Adrenal gland (tissue), 12 donors: Measurements from ENCODE around the gene C1orf226. TPM values are rescaled to one million over a fixed set of nuclear protein-coding genes. Genes with fewer than 3 reads are reported as not detected.

ENCODE experiments used
- DNase-seq, 7 donors: peaks; one replicate each; pipeline ENCODE4 v3.0.0-alpha.2; 2019 to 2020
- H3K27ac ChIP-seq, 5 donors: fragments of 200-600 bp; sonication (generic) in 4 of 5; 1 replicate in 3 of 5; 2 replicates in 2 of 5; pipeline versions ENCODE4 v1.5.1 to v1.8.0; 2016 to 2020; ENCODE audit warnings: mild to moderate bottlenecking in 1 of 5
- H3K27me3 ChIP-seq: fragments of 200-600 bp; 2 replicates; pipeline ENCODE4 v1.8.0; 2021
- H3K36me3 ChIP-seq, 2 donors: fragments of 200-600 bp; replicated peaks in 1 of 2; 1 replicate in 1 of 2; 2 replicates in 1 of 2; pipeline versions ENCODE4 v1.5.1 to v1.8.0; 2018 to 2022
- H3K4me1 ChIP-seq, 2 donors: fragments of 200-600 bp; replicated peaks in 1 of 2; 1 replicate in 1 of 2; 2 replicates in 1 of 2; pipeline versions ENCODE4 v1.5.1 to v1.8.0; 2018 to 2021
- H3K4me3 ChIP-seq, 4 donors: fragments of 200-600 bp; sonication (generic) in 3 of 4; one replicate each; pipeline ENCODE4 v1.5.1; 2016 to 2018
- H3K9me3 ChIP-seq, 3 donors: fragments of 200-600 bp; sonication (generic) in 1 of 3; replicated peaks in 1 of 3; 1 replicate in 2 of 3; 2 replicates in 1 of 3; pipeline versions ENCODE4 v1.5.1 to v1.8.0; 2016 to 2021
- CTCF ChIP-seq, 6 experiments: fragments of 450-650 bp in 4 of 6; fragments of 200-600 bp in 2 of 6; sonication (generic) in 1 of 6; IDR thresholded peaks; 1 replicate in 5 of 6; 2 replicates in 1 of 6; pipeline versions ENCODE4 v1.5.1 to v1.8.0; 2016 to 2021; ENCODE audit warnings: antibody characterized with exemption in 6 of 6, mild to moderate bottlenecking in 2 of 6, moderate library complexity in 1 of 6
- POLR2A ChIP-seq, 2 donors: fragments of 450-650 bp; IDR thresholded peaks; one replicate each; pipeline ENCODE4 v1.6.1; 2017; ENCODE audit warnings: antibody characterized with exemption in 2 of 2, mild to moderate bottlenecking in 2 of 2, moderate library complexity in 1 of 2
- WGBS, 4 donors: extraction: QIAGEN DNeasy Blood & Tissue Kit in 2 of 4; methylation state at CpG; one replicate each; pipeline versions ENCODE4 v1.1.5 to v1.1.7; 2013 to 2017; 5-methylcytosine and 5-hydroxymethylcytosine counted together
- intact Hi-C, 2 donors: fragments of 100-400 bp; cut with DNase I; formaldehyde crosslinking; loops; one replicate each; pipeline versions ENCODE4 v1.14.1 to v1.15.0; 2022 to 2023
- polyA plus RNA-seq, 3 donors: library from polyadenylated mRNA; stranded (reverse); fragments of 200-250 nt in 2 of 3; fragments of 350-450 nt in 1 of 3; fragmentation: Illumina TruSeq in 1 of 3; extraction: RNeasy Lipid Tissue Mini Kit (QIAGEN cat#74804) in 1 of 3; gene quantifications; one replicate each; pipeline ENCODE4 v1.2.3, GENCODE V29; 2013 to 2014
- total RNA-seq, 9 donors: library from RNA; depleted of rRNA in 4 of 9; stranded (reverse); fragments of >200 nt in 4 of 9; fragments of 120-200 nt in 1 of 9; fragmentation: NEBNext Ultra II Directional in 1 of 9; extraction: Animal tissue kit (Norgen Biotek cat#: 25700) in 1 of 9; gene quantifications; one replicate each; pipeline versions ENCODE4 v1.1.0 to v1.2.4, GENCODE V29; 2013 to 2023
- donor health status: healthy with polysubstance abuse.
- donor health status: Bipolar disorder and iron deficiency.
- donor health status: DM: yes; HTN: yes; CAD: no.
- donor health status: DM: no; HTN: no; CAD: no.
- donor health status: DM: no; HTN: no; CAD: no.
- donor health status: DM: yes; HTN: yes; CAD: no.

C1orf226 gene
- total and polyA plus RNA-seq, 12 donors: 0.95 to 48.0 (median 6.8) TPM

- 82 to 95% (median 88%) methylated on average over 33 to 36 of the region's 36 CpGs for WGBS, 4 donors
- intact Hi-C loops: no loop called here
- TF ChIP-seq CTCF (IDR thresholded peaks at IDR 0.05) (no peak), POLR2A (IDR thresholded peaks at IDR 0.05) (no peak)
- no peak for DNase-seq
- Histone ChIP-seq H3K9me3 (no peaks in the 10 kb centered on the region), H3K27me3 (no peaks in the 10 kb centered on the region), H3K4me3 (no peak overlapping the region), H3K36me3 (no peaks in the 10 kb centered on the region), H3K4me1 (no peaks in the 10 kb centered on the region), H3K27ac (no peak overlapping the region)
Measured at GRCh38 chr1:162367073-162367472, 14.5 kb upstream of the C1orf226 start.

DNA sequence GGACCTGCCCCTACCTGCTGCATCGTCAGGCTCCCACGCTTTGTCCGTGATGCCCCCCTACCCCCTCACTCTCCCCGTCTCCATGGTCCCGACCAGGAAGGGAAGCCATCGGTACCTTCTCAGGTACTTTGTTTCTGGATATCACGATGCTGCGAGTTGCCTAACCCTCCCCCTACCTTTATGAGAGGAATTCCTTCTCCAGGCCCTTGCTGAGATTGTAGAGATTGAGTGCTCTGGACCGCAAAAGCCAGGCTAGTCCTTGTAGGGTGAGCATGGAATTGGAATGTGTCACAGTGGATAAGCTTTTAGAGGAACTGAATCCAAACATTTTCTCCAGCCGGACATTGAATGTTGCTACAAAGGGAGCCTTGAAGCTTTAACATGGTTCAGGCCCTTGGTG is 13.8 kb upstream of the C1orf226 start:
- Histone ChIP-seq H3K36me3 (no peaks in the 10 kb centered on the region), H3K9me3 (no peaks in the 10 kb centered on the region), H3K27me3 (no peaks in the 10 kb centered on the region), H3K4me1 (no peaks in the 10 kb centered on the region), H3K4me3 (no peak overlapping the region), H3K27ac (no peak overlapping the region)
- TF ChIP-seq CTCF (IDR thresholded peaks at IDR 0.05) (no peak), POLR2A (IDR thresholded peaks at IDR 0.05) (no peak)
- intact Hi-C loops: no loop called here
- no peak for DNase-seq
- 90 to 96% (median 94%) methylated on average over 10 of the region's 10 CpGs for WGBS, 4 donors

DNA sequence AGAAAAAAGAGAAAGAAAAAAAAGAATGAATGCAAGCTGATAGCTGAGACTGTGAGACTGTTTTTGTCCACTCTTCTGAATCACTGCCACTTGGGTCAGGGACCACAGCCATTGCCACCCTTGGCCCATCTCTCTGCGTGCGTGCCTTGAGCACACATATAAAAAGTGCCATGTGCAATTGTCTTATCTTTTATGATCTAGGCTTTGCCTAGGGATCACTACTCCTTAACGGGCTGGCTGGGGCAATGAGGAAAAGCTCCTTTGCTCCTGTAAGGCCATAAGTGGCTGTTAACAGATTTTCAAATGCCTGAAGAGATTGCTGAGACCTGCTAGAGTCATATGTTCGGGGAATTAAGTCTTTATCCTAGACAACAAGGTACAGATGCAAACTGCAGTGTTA is 13.1 kb upstream of the C1orf226 start:
- Histone ChIP-seq H3K27ac (no peak overlapping the region), H3K27me3 (no peaks in the 10 kb centered on the region), H3K4me1 (no peaks in the 10 kb centered on the region), H3K36me3 (no peaks in the 10 kb centered on the region), H3K4me3 (no peak overlapping the region), H3K9me3 (no peaks in the 10 kb centered on the region)
- 66 to 96% (median 77%) methylated on average over 3 to 4 of the region's 4 CpGs for WGBS, 4 donors
- TF ChIP-seq POLR2A (IDR thresholded peaks at IDR 0.05) (no peak), CTCF (IDR thresholded peaks at IDR 0.05) (no peak)
- intact Hi-C loops: no loop called here
- DNase-seq: no peak

GRCh38 chr1:162369571-162369970 is 12.0 kb upstream of the C1orf226 start:
- TF ChIP-seq CTCF (IDR thresholded peaks at IDR 0.05): no peak
- Histone ChIP-seq H3K27me3 (no peaks in the 10 kb centered on the region), H3K36me3 (no peaks in the 10 kb centered on the region), H3K4me3 (no peak overlapping the region), H3K27ac (no peak overlapping the region), H3K9me3 (no peaks in the 10 kb centered on the region), H3K4me1 (no peaks in the 10 kb centered on the region)
- intact Hi-C loops: no loop called here
- 82 to 98% (median 90%) methylated on average over 7 of the region's 7 CpGs for WGBS, 4 donors
- DNase-seq: no peak
